ENCODE measurements around the gene SCT. TPM values are rescaled to one million over a fixed set of nuclear protein-coding genes. Genes with fewer than 3 reads are reported as not detected.
"Not testable (repeated sequence)": the region's sequence is repeated elsewhere in the genome, so short reads cannot be mapped to it uniquely, and the experiment has no call there.

The SCT gene
- total RNA-seq, 1 donor from 2014 or later = not detected

GRCh38 chr11:653837-654236, 26.9 kb upstream of the SCT start:
- intact Hi-C loops (cut with DNase I) = no loop called here
- peaks cover 0 to 11% of the 10 kb centered on the region in 2 donors for H3K36me3 ChIP-seq
- TF ChIP-seq POLR2A (IDR thresholded peaks at IDR 0.05) (no peak), CTCF (IDR thresholded peaks at IDR 0.05) (no peak), POLR2AphosphoS5 (IDR thresholded peaks at IDR 0.05; ENCODE audit: insufficient read depth in 1 of 2, low read depth in 1 of 2) (no peak)

GRCh38 chr11:653136-653535, 26.2 kb upstream of the SCT start:
- DNase-seq (ENCODE audit: extremely low spot score in 2 of 2); H3K4me1 ChIP-seq; H3K9me3 ChIP-seq; intact Hi-C loops (cut with DNase I); H3K4me3 ChIP-seq; H3K27ac ChIP-seq; H3K27me3 ChIP-seq: not testable (repeated sequence)
- peaks cover 0 to 11% of the 10 kb centered on the region in 2 donors for H3K36me3 ChIP-seq

More at GRCh38 chr11:653837-654236, 26.9 kb upstream of the SCT start:
- no peak overlapping the region for H3K27ac ChIP-seq
- H3K4me1 ChIP-seq = peaks cover 4% of the 10 kb centered on the region
- H3K4me3 ChIP-seq = no peak overlapping the region
- DNase-seq (ENCODE audit: extremely low spot score in 2 of 2) = no peak
- no peaks in the 10 kb centered on the region for H3K27me3 ChIP-seq
- H3K9me3 ChIP-seq = no peaks in the 10 kb centered on the region

- Histone ChIP-seq H3K9me3 (no peaks in the 10 kb centered on the region), H3K4me1 (no peaks in the 10 kb centered on the region), H3K4me3 (no peak overlapping the region), H3K27ac (no peak overlapping the region), H3K36me3 (peaks cover 0 to 11% of the 10 kb centered on the region in 2 donors), H3K27me3 (no peaks in the 10 kb centered on the region)
- intact Hi-C loops (cut with DNase I) = no loop called here
- no peak for DNase-seq (ENCODE audit: extremely low spot score in 2 of 2)
- TF ChIP-seq CTCF (IDR thresholded peaks at IDR 0.05) (no peak), POLR2A (IDR thresholded peaks at IDR 0.05) (no peak), POLR2AphosphoS5 (IDR thresholded peaks at IDR 0.05; ENCODE audit: insufficient read depth in 1 of 2, low read depth in 1 of 2) (no peak)
Measured at GRCh38 chr11:650482-650881, 23.5 kb upstream of the SCT start.

- intact Hi-C loops (cut with DNase I); DNase-seq (ENCODE audit: extremely low spot score in 2 of 2); H3K4me3 ChIP-seq; H3K4me1 ChIP-seq; H3K27me3 ChIP-seq; H3K27ac ChIP-seq; H3K9me3 ChIP-seq: not testable (repeated sequence)
- H3K36me3 ChIP-seq = peaks cover 0 to 25% of the 10 kb centered on the region in 2 donors
Measured at GRCh38 chr11:647672-648158, 20.7 kb upstream of the SCT start.

- Histone ChIP-seq H3K27ac (no peak overlapping the region), H3K27me3 (no peaks in the 10 kb centered on the region), H3K36me3 (peaks cover 0 to 23% of the 10 kb centered on the region in 2 donors), H3K4me3 (no peak overlapping the region), H3K9me3 (no peaks in the 10 kb centered on the region), H3K4me1 (no peaks in the 10 kb centered on the region)
- no peak for DNase-seq (ENCODE audit: extremely low spot score in 2 of 2)
- intact Hi-C loops (cut with DNase I) = no loop called here
- TF ChIP-seq POLR2AphosphoS5 (IDR thresholded peaks at IDR 0.05; ENCODE audit: insufficient read depth in 1 of 2, low read depth in 1 of 2) (no peak), POLR2A (IDR thresholded peaks at IDR 0.05) (no peak), CTCF (IDR thresholded peaks at IDR 0.05) (no peak)
Measured at GRCh38 chr11:646214-646613, 19.2 kb upstream of the SCT start.

GRCh38 chr11:645536-645935, 18.6 kb upstream of the SCT start:
- H3K27me3 ChIP-seq = no peaks in the 10 kb centered on the region
- no peaks in the 10 kb centered on the region for H3K9me3 ChIP-seq
- no peak overlapping the region for H3K27ac ChIP-seq
- TF ChIP-seq POLR2A (IDR thresholded peaks at IDR 0.05) (no peak), POLR2AphosphoS5 (IDR thresholded peaks at IDR 0.05; ENCODE audit: insufficient read depth in 1 of 2, low read depth in 1 of 2) (no peak), CTCF (IDR thresholded peaks at IDR 0.05) (no peak)
- H3K36me3 ChIP-seq = peaks cover 0 to 16% of the 10 kb centered on the region in 2 donors
- no peaks in the 10 kb centered on the region for H3K4me1 ChIP-seq
- intact Hi-C loops (cut with DNase I) = no loop called here
- H3K4me3 ChIP-seq = no peak overlapping the region
- DNase-seq (ENCODE audit: extremely low spot score in 2 of 2) = no peak
